Bronchus fibroblast of lung (primary cell): ENCODE results near the gene MAZ. TPM values are rescaled to one million over a fixed set of nuclear protein-coding genes. Genes with fewer than 3 reads are reported as not detected.

Experiments used
- total RNA-seq: library from RNA; depleted of rRNA; stranded (reverse); fragments of >200 nt; gene quantifications from 2 replicates; pipeline ENCODE4 v1.2.3, GENCODE V29; 2015

Gene MAZ
- total RNA-seq, result 262 and 274 TPM in 2 replicates

DNA sequence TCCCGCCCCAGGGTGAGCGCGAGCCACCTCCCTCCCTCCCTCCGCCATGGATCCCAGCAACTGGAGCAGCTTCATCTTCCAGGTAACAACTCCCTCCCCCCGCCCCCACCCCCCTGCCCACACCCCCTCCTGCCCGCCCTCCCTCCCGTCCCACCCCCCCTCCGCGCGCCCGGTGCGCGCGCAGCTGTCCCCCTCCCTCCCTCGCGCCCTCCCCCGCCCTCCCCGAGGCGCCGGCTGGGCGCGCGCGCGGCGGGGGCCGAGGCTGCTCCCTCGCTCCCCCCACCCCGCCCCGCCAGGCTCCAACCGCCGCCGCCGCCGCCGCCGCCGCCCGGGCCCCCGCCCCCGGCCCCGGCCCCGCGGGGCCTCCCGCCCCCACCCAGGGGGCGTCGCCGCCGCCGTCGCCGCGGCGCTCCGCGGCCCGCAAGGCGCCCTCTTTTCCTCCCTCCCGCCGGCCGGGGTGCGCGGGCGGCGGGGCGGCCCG, at the start of gene MAZ:
Gene MAZ, plus strand, starts transcription at position 431 of the 481 bp plus-strand sequence. CDS start 173 bp downstream, outside the sequence.

DNA sequence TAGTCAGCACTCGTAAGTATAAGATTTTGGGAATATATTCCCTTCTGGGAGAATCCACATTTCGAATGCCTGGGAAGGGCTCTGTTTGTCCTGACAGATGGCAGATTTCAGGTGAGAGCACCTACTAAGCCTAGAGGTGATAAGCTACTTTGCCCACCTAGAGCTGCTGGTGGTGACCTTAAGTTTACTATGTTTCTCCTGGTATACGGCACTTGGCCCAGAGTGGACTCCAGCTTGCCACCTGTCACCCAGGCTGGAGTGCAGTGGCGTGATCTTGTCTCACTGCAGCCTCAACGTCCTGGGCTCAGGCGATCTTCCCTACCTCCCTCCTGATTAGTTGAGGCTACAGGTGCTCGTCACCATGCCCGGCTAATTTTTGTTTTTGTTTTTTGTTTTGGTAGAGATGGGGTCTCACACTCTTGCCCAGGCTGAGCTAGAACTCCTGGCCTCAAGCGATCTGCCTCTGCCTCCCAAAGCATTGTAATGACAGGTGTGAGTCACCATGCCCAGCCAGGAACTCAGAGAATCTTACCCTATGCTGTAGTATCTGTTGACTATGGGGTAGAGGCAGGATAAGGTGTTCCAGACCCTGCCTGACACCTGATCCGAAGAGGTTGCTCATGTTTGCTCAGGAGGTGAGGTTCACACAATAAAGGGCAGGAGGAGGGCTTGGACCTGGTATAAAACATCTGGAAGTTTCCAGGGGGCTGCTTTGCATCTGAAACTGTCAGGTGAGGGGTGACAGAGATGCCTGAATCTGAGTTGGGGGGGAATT, 28.6 kb upstream of the MAZ start, which contains the start of gene ZG16:
Gene ZG16, plus strand, starts transcription at position 681 of the 775 bp plus-strand sequence. CDS start 1,011 bp downstream, outside the sequence.

GRCh38 chr16:29790183-29790948, 16.0 kb upstream of the MAZ start, which contains the start of gene KIF22:
TSS of gene KIF22 (plus strand) at chr16:29790751. CDS start at chr16:29790760, 9 bp downstream.

GRCh38 chr16:29811896-29812665, 5.8 kb downstream of the MAZ start, which contains the start of gene PRRT2:
TSS of gene PRRT2 (plus strand) at chr16:29812193. CDS start at chr16:29813055, 862 bp downstream.

GRCh38 chr16:29815793-29816693, 9.7 kb downstream of the MAZ start, which contains the start of gene PAGR1:
TSS of gene PAGR1 (plus strand) at chr16:29816152. CDS start at chr16:29816526, 374 bp downstream.

GRCh38 chr16:29820271-29820701, 14.0 kb downstream of the MAZ start, which contains the start of gene MVP:
TSS of gene MVP (plus strand) at chr16:29820462. CDS start at chr16:29830550, 10,088 bp downstream.

Other genes with a start within 250 kb of the MAZ start
- not detected in 2 replicates for gene SPN, start 143.3 kb upstream of the MAZ start, total RNA-seq
- 49.1 and 53.6 TPM in 2 replicates for gene QPRT, start 127.3 kb upstream of the MAZ start, total RNA-seq
- gene C16orf54, start 60.5 kb upstream of the MAZ start, total RNA-seq, result not detected in 2 replicates
- gene ZG16, start 28.3 kb upstream of the MAZ start, total RNA-seq, result not detected in 2 replicates
- 110 and 114 TPM in 2 replicates for gene KIF22, start 15.8 kb upstream of the MAZ start, total RNA-seq
- 0.67 and 0.89 TPM in 2 replicates for gene PRRT2, start 5.7 kb downstream of the MAZ start, total RNA-seq
- gene PAGR1, start 9.6 kb downstream of the MAZ start, total RNA-seq, result 40.0 and 42.4 TPM in 2 replicates
- 311 and 319 TPM in 2 replicates for gene MVP, start 13.9 kb downstream of the MAZ start, total RNA-seq
- 80.6 and 87.8 TPM in 2 replicates for gene CDIPT, start 56.7 kb downstream of the MAZ start, total RNA-seq
- gene SEZ6L2, start 93.0 kb downstream of the MAZ start, total RNA-seq, result 1.7 and 3.4 TPM in 2 replicates
- gene ASPHD1, start 94.0 kb downstream of the MAZ start, total RNA-seq, result 2.9 and 4.8 TPM in 2 replicates
- 7.2 and 8.6 TPM in 2 replicates for gene KCTD13, start 119.7 kb downstream of the MAZ start, total RNA-seq
- gene TMEM219, start 155.6 kb downstream of the MAZ start, total RNA-seq, result 99.9 and 105 TPM in 2 replicates
- gene TAOK2, start 167.3 kb downstream of the MAZ start, total RNA-seq, result 27.4 and 30.8 TPM in 2 replicates
- 17.3 and 18.7 TPM in 2 replicates for gene HIRIP3, start 189.1 kb downstream of the MAZ start, total RNA-seq
- gene INO80E, start 189.7 kb downstream of the MAZ start, total RNA-seq, result 101 and 119 TPM in 2 replicates
- gene DOC2A, start 204.5 kb downstream of the MAZ start, total RNA-seq, result 0.30 and 0.34 TPM in 2 replicates
- gene C16orf92, start 216.7 kb downstream of the MAZ start, total RNA-seq, result not detected in 2 replicates
- gene TLCD3B, start 224.7 kb downstream of the MAZ start, total RNA-seq, result 0.15 and 0.34 TPM in 2 replicates